DOHH2 (cell line): ENCODE measurements around the gene INSYN2B.

ENCODE experiments used
- H3F3A ChIP-seq: fragments of 200-600 bp; sonication (generic), shearing (Covaris generic); 2 replicates; pipeline ENCODE4 v1.6.0; 2016; ENCODE audit warnings: antibody characterized with exemption, mild to moderate bottlenecking; ENCODE audit not compliant: control insufficient read depth, insufficient read depth
- H3K27ac ChIP-seq: fragments of 200-600 bp; sonication (generic); 2 replicates; pipeline ENCODE4 v1.5.1; 2014; ENCODE audit warnings: low read depth, mild to moderate bottlenecking, low read length, moderate library complexity
- H3K27me3 ChIP-seq: fragments of 200-600 bp; sonication (generic); 2 replicates; pipeline ENCODE4 v1.6.1; 2014; ENCODE audit warnings: mild to moderate bottlenecking, low read length, mixed read lengths; ENCODE audit not compliant: control insufficient read depth
- H3K36me3 ChIP-seq: fragments of 200-600 bp; sonication (generic); 2 replicates; pipeline ENCODE4 v1.6.1; 2014; ENCODE audit warnings: mild to moderate bottlenecking, low read length, moderate library complexity, mixed read lengths; ENCODE audit not compliant: control insufficient read depth
- H3K4me1 ChIP-seq: fragments of 200-600 bp; sonication (generic); 2 replicates; pipeline ENCODE4 v1.6.1; 2014; ENCODE audit warnings: mild to moderate bottlenecking, low read length, mixed read lengths; ENCODE audit not compliant: control insufficient read depth
- H3K4me2 ChIP-seq: fragments of 200-600 bp; sonication (generic); 2 replicates; pipeline ENCODE4 v1.6.0; 2014; ENCODE audit warnings: mild to moderate bottlenecking, low read length, moderate library complexity
- H3K4me3 ChIP-seq: fragments of 200-600 bp; sonication (generic); 2 replicates; pipeline ENCODE4 v1.5.1; 2014; ENCODE audit warnings: mild to moderate bottlenecking, low read length, mixed read lengths
- H3K79me2 ChIP-seq: fragments of 200-600 bp; sonication (generic); 2 replicates; pipeline ENCODE4 v1.6.1; 2014; ENCODE audit warnings: mild to moderate bottlenecking, low read length, mixed read lengths; ENCODE audit not compliant: control insufficient read depth
- H3K9me2 ChIP-seq: fragments of 200-600 bp; sonication (generic); replicated peaks from 2 replicates; pipeline ENCODE4 v1.6.1; 2014; ENCODE audit warnings: mild to moderate bottlenecking, low read length, mixed read lengths; ENCODE audit not compliant: control insufficient read depth
- H3K9me3 ChIP-seq: fragments of 200-600 bp; sonication (generic); 2 replicates; pipeline ENCODE4 v1.6.1; 2014; ENCODE audit warnings: antibody characterized with exemption, low read length, mixed read lengths; ENCODE audit not compliant: control insufficient read depth, insufficient read depth
- H4K20me1 ChIP-seq: fragments of 200-600 bp; sonication (generic); 2 replicates; pipeline ENCODE4 v1.6.0; 2014; ENCODE audit warnings: low read depth, mild to moderate bottlenecking, antibody characterized with exemption, low read length, moderate library complexity; ENCODE audit not compliant: control insufficient read depth, insufficient read depth
- EZH2phosphoT487 ChIP-seq: fragments of 200-600 bp; sonication (generic); IDR thresholded peaks from 2 replicates; pipeline ENCODE4 v1.6.1; 2017; ENCODE audit warnings: borderline replicate concordance, mild to moderate bottlenecking, antibody characterized with exemption, low read length, moderate library complexity, mixed read lengths
- TF ChIP-seq, protein P1 (sequence below): fragments of 200-600 bp; sonication (generic); IDR thresholded peaks from one replicate; pipeline ENCODE4 v1.5.1; 2014; ENCODE audit warnings: antibody characterized with exemption, mild to moderate bottlenecking, low read depth, low read length; ENCODE audit not compliant: poor library complexity, severe bottlenecking

The INSYN2B gene

DNA sequence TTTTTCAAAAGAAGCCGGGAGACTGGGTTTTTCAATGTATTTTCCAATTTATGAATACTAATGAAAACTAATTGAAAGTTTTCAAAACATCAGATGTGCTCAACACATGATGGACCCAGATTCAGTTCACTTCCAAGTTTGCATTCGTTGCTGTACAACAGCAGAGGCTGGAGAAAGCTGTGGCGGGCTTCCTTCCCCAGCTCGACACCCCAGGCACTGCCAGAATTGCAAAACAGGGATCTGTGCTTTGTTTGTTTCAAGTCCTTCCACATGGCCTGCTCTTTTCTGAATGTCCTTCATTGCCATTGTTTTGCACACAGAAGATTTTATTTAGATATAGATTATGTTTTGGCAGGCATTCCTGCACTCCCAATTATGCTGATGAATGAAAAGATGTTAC, 30.3 kb upstream of the INSYN2B start:
- H3K4me3 ChIP-seq, result no peak overlapping the region
- H3K4me2 ChIP-seq, result no peak overlapping the region
- no peaks in the 10 kb centered on the region for H3K9me3 ChIP-seq
- no peaks in the 10 kb centered on the region for H3K4me1 ChIP-seq
- H3K27me3 ChIP-seq, result no peaks in the 10 kb centered on the region
- TF ChIP-seq, protein P1, sequence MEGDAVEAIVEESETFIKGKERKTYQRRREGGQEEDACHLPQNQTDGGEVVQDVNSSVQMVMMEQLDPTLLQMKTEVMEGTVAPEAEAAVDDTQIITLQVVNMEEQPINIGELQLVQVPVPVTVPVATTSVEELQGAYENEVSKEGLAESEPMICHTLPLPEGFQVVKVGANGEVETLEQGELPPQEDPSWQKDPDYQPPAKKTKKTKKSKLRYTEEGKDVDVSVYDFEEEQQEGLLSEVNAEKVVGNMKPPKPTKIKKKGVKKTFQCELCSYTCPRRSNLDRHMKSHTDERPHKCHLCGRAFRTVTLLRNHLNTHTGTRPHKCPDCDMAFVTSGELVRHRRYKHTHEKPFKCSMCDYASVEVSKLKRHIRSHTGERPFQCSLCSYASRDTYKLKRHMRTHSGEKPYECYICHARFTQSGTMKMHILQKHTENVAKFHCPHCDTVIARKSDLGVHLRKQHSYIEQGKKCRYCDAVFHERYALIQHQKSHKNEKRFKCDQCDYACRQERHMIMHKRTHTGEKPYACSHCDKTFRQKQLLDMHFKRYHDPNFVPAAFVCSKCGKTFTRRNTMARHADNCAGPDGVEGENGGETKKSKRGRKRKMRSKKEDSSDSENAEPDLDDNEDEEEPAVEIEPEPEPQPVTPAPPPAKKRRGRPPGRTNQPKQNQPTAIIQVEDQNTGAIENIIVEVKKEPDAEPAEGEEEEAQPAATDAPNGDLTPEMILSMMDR, result no peak
- TF ChIP-seq EZH2phosphoT487, result no peak
- H3K79me2 ChIP-seq, result no peaks in the 10 kb centered on the region
- peaks cover 24% of the 10 kb centered on the region for H3K36me3 ChIP-seq
- no peaks in the 10 kb centered on the region for H3F3A ChIP-seq
- H3K27ac ChIP-seq, result no peak overlapping the region
- no peaks in the 10 kb centered on the region for H3K9me2 ChIP-seq
- no peaks in the 10 kb centered on the region for H4K20me1 ChIP-seq

DNA sequence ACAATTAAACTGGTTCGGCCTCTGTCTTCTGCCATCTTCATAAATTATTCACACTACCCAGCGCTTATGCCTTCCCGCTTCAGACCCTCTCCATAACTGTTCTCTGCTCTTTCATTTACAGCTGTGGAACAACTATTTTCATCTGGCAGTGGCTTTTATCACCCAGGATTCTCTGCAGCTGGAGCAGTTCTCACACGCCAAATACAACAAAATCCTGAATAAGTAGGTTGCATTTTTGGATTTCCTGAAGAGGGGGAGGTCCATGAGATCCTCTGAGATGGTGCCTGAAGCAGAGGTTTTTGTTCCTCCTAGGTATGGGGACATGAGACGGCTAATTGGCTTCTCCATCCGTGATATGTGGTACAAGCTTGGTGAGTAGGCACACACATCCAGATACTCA, 28.1 kb upstream of the INSYN2B start:
- TF ChIP-seq, protein P1, result no peak
- no peak for TF ChIP-seq EZH2phosphoT487
- Histone ChIP-seq H4K20me1 (no peaks in the 10 kb centered on the region), H3K4me2 (no peak overlapping the region), H3K4me3 (no peak overlapping the region), H3K36me3 (peaks cover 26% of the 10 kb centered on the region), H3K27me3 (no peaks in the 10 kb centered on the region), H3K9me2 (no peaks in the 10 kb centered on the region), H3K4me1 (no peaks in the 10 kb centered on the region), H3K27ac (no peak overlapping the region), H3K79me2 (no peaks in the 10 kb centered on the region), H3K9me3 (no peaks in the 10 kb centered on the region), H3F3A (no peaks in the 10 kb centered on the region)

DNA sequence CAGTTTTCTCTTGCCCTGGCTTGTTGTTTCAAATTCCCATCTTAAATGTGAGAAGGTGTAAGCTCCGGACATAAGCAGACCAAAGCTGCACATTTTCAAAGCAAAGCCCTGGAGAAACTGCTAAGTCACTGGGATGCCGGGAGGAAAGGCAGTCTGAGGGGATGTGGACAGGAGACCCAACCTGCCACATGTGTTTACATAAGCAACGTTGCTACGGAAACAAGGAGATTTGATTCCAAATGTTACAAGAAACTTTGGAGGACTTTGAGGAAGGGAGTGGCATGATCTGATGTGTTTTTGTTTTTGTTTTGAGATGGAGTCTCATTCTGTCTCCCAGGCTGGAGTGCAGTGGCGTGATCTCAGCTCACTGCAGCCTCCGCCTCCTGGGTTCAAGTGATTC, 25.7 kb upstream of the INSYN2B start:
- Histone ChIP-seq H3K79me2 (no peaks in the 10 kb centered on the region), H3K4me1 (no peaks in the 10 kb centered on the region), H3K4me2 (no peak overlapping the region), H3K4me3 (no peak overlapping the region), H4K20me1 (no peaks in the 10 kb centered on the region), H3K27me3 (no peaks in the 10 kb centered on the region), H3F3A (no peaks in the 10 kb centered on the region), H3K9me2 (no peaks in the 10 kb centered on the region), H3K36me3 (peaks cover 33% of the 10 kb centered on the region), H3K27ac (no peak overlapping the region), H3K9me3 (no peaks in the 10 kb centered on the region)
- TF ChIP-seq EZH2phosphoT487, result no peak
- TF ChIP-seq, protein P1, result no peak

DNA sequence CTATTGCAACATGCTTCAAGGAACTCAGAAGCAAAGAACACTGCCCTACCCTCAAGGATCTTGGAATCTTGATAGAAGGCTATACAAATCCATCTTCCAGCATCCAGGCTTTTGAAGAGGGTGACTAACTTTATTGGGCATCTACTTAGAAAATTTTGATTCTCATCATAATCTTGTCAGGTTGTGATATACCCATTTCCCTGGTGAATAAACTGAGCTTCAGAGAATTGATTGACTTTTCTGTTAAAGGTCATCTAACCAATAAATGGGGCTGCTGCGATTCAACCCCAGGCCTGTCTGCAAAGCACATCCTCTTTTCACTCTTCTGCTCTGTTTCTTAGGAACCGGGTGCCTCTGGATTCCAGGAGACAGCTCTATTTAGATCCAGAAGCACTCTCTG, 19.9 kb upstream of the INSYN2B start:
- H4K20me1 ChIP-seq, result no peaks in the 10 kb centered on the region
- H3K79me2 ChIP-seq, result no peaks in the 10 kb centered on the region
- H3K27me3 ChIP-seq, result no peaks in the 10 kb centered on the region
- no peak overlapping the region for H3K27ac ChIP-seq
- H3K36me3 ChIP-seq, result peaks cover 58% of the 10 kb centered on the region
- H3K9me2 ChIP-seq, result no peaks in the 10 kb centered on the region
- H3K9me3 ChIP-seq, result no peaks in the 10 kb centered on the region
- TF ChIP-seq, protein P1, result no peak
- H3K4me3 ChIP-seq, result no peak overlapping the region
- no peaks in the 10 kb centered on the region for H3F3A ChIP-seq
- H3K4me2 ChIP-seq, result no peak overlapping the region
- peaks cover 17% of the 10 kb centered on the region for H3K4me1 ChIP-seq
